Measurements from ENCODE around the gene ARHGDIB.

DNA sequence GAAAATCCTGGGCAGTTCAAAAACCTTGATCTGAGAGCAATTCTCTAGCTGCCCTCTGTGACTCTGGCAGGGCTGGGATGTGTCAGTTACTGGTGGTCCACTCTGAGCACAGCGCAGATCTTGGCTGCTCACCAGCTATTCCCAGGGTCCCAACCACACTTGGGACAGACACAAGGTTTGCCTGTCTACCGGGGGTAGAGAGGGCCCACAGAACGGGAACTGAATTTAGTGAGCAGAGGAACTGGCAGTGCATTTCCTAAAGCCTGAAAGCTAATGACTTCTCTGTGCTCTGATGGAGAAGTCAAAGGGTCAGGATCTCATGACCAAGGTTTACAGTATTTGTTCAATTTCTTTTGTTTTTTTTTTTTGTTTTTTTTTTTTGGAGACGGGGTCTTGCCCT lies 14.1 kb upstream of the ARHGDIB start:
- TF ChIP-seq, protein P1, sequence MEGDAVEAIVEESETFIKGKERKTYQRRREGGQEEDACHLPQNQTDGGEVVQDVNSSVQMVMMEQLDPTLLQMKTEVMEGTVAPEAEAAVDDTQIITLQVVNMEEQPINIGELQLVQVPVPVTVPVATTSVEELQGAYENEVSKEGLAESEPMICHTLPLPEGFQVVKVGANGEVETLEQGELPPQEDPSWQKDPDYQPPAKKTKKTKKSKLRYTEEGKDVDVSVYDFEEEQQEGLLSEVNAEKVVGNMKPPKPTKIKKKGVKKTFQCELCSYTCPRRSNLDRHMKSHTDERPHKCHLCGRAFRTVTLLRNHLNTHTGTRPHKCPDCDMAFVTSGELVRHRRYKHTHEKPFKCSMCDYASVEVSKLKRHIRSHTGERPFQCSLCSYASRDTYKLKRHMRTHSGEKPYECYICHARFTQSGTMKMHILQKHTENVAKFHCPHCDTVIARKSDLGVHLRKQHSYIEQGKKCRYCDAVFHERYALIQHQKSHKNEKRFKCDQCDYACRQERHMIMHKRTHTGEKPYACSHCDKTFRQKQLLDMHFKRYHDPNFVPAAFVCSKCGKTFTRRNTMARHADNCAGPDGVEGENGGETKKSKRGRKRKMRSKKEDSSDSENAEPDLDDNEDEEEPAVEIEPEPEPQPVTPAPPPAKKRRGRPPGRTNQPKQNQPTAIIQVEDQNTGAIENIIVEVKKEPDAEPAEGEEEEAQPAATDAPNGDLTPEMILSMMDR (IDR thresholded peaks at IDR 0.05): no peak
- no peak for TF ChIP-seq POLR2A (IDR thresholded peaks at IDR 0.05)
- TF ChIP-seq EP300 (IDR thresholded peaks at IDR 0.05; ENCODE audit: low read depth): no peak
- no peak for TF ChIP-seq POLR2AphosphoS5 (IDR thresholded peaks at IDR 0.05)

All from transverse colon (tissue), 4 donors.